ENCODE results near the gene NARF. TPM values are rescaled to one million over a fixed set of nuclear protein-coding genes. Genes with fewer than 3 reads are reported as not detected.

Gene NARF
- total RNA-seq, 2 donors from 2014 or later: 64.0 to 70.8 TPM

- peaks cover 45% of the 10 kb centered on the region for H3K36me3 ChIP-seq (ENCODE audit: control insufficient read depth, insufficient read depth, low read length)
- no peak overlapping the region for H3K4me3 ChIP-seq (ENCODE audit: low read length)
- no peaks in the 10 kb centered on the region for H3K4me1 ChIP-seq (ENCODE audit: control insufficient read depth, insufficient read depth, low read length)
- H3K27ac ChIP-seq (ENCODE audit: low read depth, low read length): no peak overlapping the region
- H3K27me3 ChIP-seq (ENCODE audit: control insufficient read depth, insufficient read depth, low read length, poor library complexity, severe bottlenecking): no peaks in the 10 kb centered on the region
- H3K27ac Mint-ChIP-seq: no peak overlapping the region
- 94 to 100% methylated on average over 3 to 8 of the region's 8 CpGs for WGBS, 2 experiments (ENCODE audit: insufficient coverage in 1 of 2, insufficient read length in 1 of 2)
- peaks cover 42% of the 10 kb centered on the region for H3K36me3 Mint-ChIP-seq (ENCODE audit: low read depth)
- H3K9me3 ChIP-seq (ENCODE audit: control insufficient read depth, low read length): no peaks in the 10 kb centered on the region
- H3K4me3 Mint-ChIP-seq: no peak overlapping the region
- H3K9ac ChIP-seq (ENCODE audit: extremely low read depth, low read length, poor library complexity, severe bottlenecking): no peak overlapping the region
- no peaks in the 10 kb centered on the region for H3K9me3 Mint-ChIP-seq
- no peak for DNase-seq
- TF ChIP-seq CTCF (conservative IDR thresholded peaks at IDR 0.05): no peak
- no peaks in the 10 kb centered on the region for H3K4me1 Mint-ChIP-seq
- no peaks in the 10 kb centered on the region for H3K27me3 Mint-ChIP-seq (ENCODE audit: insufficient read depth)
These were observed 19.4 kb downstream of the NARF start for GRCh38 chr17:82477934-82478333.

GRCh38 chr17:82479602-82480001 is 21.1 kb downstream of the NARF start:
- no peaks in the 10 kb centered on the region for H3K27me3 ChIP-seq (ENCODE audit: control insufficient read depth, insufficient read depth, low read length, poor library complexity, severe bottlenecking)
- Mint-ChIP-seq H3K4me3 (no peak overlapping the region), H3K36me3 (ENCODE audit: low read depth) (peaks cover 41% of the 10 kb centered on the region), H3K27ac (no peak overlapping the region), H3K9me3 (no peaks in the 10 kb centered on the region), H3K27me3 (ENCODE audit: insufficient read depth) (no peaks in the 10 kb centered on the region), H3K4me1 (no peaks in the 10 kb centered on the region)
- no peak for DNase-seq
- WGBS, 2 experiments (ENCODE audit: insufficient coverage in 1 of 2, insufficient read length in 1 of 2): 92% methylated on average over 4 to 5 of the region's 5 CpGs
- H3K4me3 ChIP-seq (ENCODE audit: low read length): no peak overlapping the region
- H3K27ac ChIP-seq (ENCODE audit: low read depth, low read length): no peak overlapping the region
- no peak for TF ChIP-seq CTCF (conservative IDR thresholded peaks at IDR 0.05)
- peaks cover 48% of the 10 kb centered on the region for H3K36me3 ChIP-seq (ENCODE audit: control insufficient read depth, insufficient read depth, low read length)
- H3K4me1 ChIP-seq (ENCODE audit: control insufficient read depth, insufficient read depth, low read length): no peaks in the 10 kb centered on the region
- no peaks in the 10 kb centered on the region for H3K9me3 ChIP-seq (ENCODE audit: control insufficient read depth, low read length)
- H3K9ac ChIP-seq (ENCODE audit: extremely low read depth, low read length, poor library complexity, severe bottlenecking): no peak overlapping the region

GRCh38 chr17:82480318-82480717 is 21.8 kb downstream of the NARF start:
- H3K36me3 Mint-ChIP-seq (ENCODE audit: low read depth): peaks cover 42% of the 10 kb centered on the region

More at GRCh38 chr17:82480318-82480717, 21.8 kb downstream of the NARF start:
- Mint-ChIP-seq H3K9me3 (no peaks in the 10 kb centered on the region), H3K27me3 (ENCODE audit: insufficient read depth) (no peaks in the 10 kb centered on the region), H3K27ac (no peak overlapping the region), H3K4me1 (no peaks in the 10 kb centered on the region), H3K4me3 (no peak overlapping the region)
- H3K4me1 ChIP-seq (ENCODE audit: control insufficient read depth, insufficient read depth, low read length): no peaks in the 10 kb centered on the region
- no peak overlapping the region for H3K4me3 ChIP-seq (ENCODE audit: low read length)
- no peaks in the 10 kb centered on the region for H3K9me3 ChIP-seq (ENCODE audit: control insufficient read depth, low read length)
- no peak overlapping the region for H3K27ac ChIP-seq (ENCODE audit: low read depth, low read length)
- H3K27me3 ChIP-seq (ENCODE audit: control insufficient read depth, insufficient read depth, low read length, poor library complexity, severe bottlenecking): no peaks in the 10 kb centered on the region
- no peak for DNase-seq
- WGBS, 2 experiments (ENCODE audit: insufficient coverage in 1 of 2, insufficient read length in 1 of 2): 94 to 95% methylated on average over 6 to 9 of the region's 9 CpGs
- no peak overlapping the region for H3K9ac ChIP-seq (ENCODE audit: extremely low read depth, low read length, poor library complexity, severe bottlenecking)
- no peak for TF ChIP-seq CTCF (conservative IDR thresholded peaks at IDR 0.05)
- H3K36me3 ChIP-seq (ENCODE audit: control insufficient read depth, insufficient read depth, low read length): peaks cover 51% of the 10 kb centered on the region
